Measurements from ENCODE around the gene ADAMTSL1.

ADAMTSL1 gene

GRCh38 chr9:18951936-18952335 lies 478.0 kb downstream of the ADAMTSL1 start:
- H3K9me3 ChIP-seq (ENCODE audit: low read length) = no peaks in the 10 kb centered on the region
- H3K4me1 ChIP-seq (ENCODE audit: insufficient read depth, low read length) = no peaks in the 10 kb centered on the region
- no peak overlapping the region for H3K4me3 ChIP-seq (ENCODE audit: low read length)
- no peak overlapping the region for H2AFZ ChIP-seq (ENCODE audit: low read depth, low read length)
- no peaks in the 10 kb centered on the region for H3K36me3 ChIP-seq (ENCODE audit: insufficient read depth, low read length)
- no peaks in the 10 kb centered on the region for H3K27me3 ChIP-seq (ENCODE audit: insufficient read depth, low read length)

- H3K27me3 ChIP-seq (ENCODE audit: insufficient read depth, low read length) = no peaks in the 10 kb centered on the region
- H3K36me3 ChIP-seq (ENCODE audit: insufficient read depth, low read length) = no peaks in the 10 kb centered on the region
- H3K4me1 ChIP-seq (ENCODE audit: insufficient read depth, low read length) = no peaks in the 10 kb centered on the region
- H2AFZ ChIP-seq (ENCODE audit: low read depth, low read length) = no peak overlapping the region
- H3K9me3 ChIP-seq (ENCODE audit: low read length) = no peaks in the 10 kb centered on the region
- no peak overlapping the region for H3K4me3 ChIP-seq (ENCODE audit: low read length)
Measured at GRCh38 chr9:18955626-18956025, 481.7 kb downstream of the ADAMTSL1 start.

All from neuron (in vitro differentiated cells).